ENCODE data around the gene STING1.

- TF ChIP-seq, protein P1, sequence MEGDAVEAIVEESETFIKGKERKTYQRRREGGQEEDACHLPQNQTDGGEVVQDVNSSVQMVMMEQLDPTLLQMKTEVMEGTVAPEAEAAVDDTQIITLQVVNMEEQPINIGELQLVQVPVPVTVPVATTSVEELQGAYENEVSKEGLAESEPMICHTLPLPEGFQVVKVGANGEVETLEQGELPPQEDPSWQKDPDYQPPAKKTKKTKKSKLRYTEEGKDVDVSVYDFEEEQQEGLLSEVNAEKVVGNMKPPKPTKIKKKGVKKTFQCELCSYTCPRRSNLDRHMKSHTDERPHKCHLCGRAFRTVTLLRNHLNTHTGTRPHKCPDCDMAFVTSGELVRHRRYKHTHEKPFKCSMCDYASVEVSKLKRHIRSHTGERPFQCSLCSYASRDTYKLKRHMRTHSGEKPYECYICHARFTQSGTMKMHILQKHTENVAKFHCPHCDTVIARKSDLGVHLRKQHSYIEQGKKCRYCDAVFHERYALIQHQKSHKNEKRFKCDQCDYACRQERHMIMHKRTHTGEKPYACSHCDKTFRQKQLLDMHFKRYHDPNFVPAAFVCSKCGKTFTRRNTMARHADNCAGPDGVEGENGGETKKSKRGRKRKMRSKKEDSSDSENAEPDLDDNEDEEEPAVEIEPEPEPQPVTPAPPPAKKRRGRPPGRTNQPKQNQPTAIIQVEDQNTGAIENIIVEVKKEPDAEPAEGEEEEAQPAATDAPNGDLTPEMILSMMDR (IDR thresholded peaks at IDR 0.05; ENCODE audit: low read length), result no peak
- no peak for TF ChIP-seq EZH2 (IDR thresholded peaks at IDR 0.05; ENCODE audit: borderline replicate concordance, low read length)
These were observed 37.0 kb downstream of the STING1 start for GRCh38 chr5:139445325-139446170.
